ENCODE data around the gene DOCK10.

GRCh38 chr2:224851811-224852210 lies 190.5 kb downstream of the DOCK10 start:
- TF ChIP-seq CTCF (IDR thresholded peaks at IDR 0.05; ENCODE audit: poor library complexity) (no peak), EZH2 (IDR thresholded peaks at IDR 0.05; ENCODE audit: borderline replicate concordance) (no peak)
